NCI-H1417 (cell line): Measurements from ENCODE around the gene LDLRAP1.

Experiments
- DNase-seq, 3 experiments: peaks; one replicate each; lab custom pipeline; 2025; lab: John Stamatoyannopoulos, UW

The LDLRAP1 gene

DNA sequence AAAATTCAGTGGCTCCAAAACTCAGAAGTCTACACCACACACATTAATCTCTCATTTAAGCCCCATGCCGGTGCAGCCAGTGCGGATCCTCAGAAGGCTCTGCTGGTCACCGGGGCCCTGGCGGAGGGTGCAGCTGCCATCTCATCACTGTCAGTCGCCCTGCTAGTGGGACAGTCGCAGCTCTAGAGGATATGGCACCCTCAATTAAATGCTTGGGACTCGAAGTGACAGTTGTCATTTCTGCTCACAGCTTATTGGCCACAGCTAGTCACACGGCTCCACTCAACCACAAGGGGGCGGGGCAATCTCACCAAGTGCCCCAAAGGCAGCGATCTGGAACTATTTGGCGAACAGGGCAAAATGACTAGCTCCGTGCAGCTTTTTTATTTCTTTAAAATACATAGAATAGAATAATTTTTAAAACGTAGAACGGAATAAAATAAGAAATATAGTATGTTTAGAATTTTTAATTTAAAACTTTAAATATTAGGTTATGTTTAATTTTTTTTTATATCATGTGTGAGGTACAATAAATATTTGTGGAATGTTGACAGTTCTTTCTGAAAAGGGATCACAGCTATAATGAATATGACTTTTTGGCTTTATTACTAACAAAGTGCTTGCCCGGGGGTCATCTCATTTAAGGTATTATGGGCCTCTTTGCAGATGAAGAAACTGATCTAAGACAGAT, 65.2 kb downstream of the LDLRAP1 start:
- DNase-seq: peak; percentile 60 to 81 (median 73)

DNA sequence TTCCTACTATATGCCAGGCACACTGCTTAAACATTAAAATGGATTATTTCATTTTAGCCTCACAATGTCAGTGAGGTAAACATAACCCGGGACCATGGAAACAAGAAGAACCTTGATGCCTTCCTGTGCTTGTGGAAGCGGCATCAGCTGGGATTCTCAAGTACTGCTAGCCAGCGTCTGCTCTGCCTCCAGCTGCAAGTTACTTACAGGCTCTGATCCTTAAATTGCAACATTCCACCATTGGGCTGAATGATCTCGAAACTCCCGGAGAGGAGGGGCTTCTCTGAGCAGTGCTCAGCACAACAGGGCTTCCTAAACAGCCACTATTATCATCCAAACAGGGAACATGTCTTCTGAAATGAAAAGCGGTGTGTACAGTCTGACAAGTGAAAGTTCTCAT, 66.5 kb downstream of the LDLRAP1 start:
- DNase-seq: peak in 2 of 3 experiments; percentile 17 to 42

DNA sequence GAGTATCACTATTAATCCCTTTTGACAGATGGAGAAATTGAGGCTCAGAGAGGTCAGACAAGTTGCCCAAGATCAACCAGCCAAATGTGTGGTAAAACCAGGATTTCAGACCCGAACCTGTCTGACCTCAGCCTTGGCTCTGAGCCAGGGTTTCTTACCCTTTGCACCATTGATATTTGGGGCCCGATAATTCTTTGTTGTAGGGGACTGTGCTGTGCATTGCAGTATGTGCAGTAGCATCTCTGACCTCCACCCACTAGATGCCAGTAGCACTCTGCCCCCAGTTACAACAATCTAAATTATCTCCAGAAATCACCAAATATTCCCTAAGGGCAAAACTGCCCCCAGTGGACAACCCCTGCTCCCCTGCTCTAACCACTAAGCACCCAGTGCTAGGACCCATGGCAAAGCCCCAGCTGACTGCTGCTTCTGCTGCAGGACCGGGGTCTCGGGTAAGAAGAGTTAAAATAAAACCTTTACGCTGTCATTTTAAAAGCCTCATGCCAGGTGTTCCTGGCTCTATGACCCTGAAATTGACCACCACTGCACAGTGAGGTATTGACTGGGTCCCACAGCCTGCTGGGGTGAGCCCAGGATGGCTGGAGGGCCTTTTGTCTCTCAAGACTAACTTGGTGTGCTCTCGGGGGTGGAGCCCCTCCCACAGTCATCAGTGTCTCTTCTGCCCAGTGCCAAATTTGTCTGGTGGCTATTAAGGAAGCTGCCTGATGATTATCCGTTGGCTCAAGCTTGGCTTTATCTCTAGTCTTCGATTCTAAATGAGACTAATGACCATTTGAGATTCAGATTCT, 67.6 kb downstream of the LDLRAP1 start:
- no peak for DNase-seq

DNA sequence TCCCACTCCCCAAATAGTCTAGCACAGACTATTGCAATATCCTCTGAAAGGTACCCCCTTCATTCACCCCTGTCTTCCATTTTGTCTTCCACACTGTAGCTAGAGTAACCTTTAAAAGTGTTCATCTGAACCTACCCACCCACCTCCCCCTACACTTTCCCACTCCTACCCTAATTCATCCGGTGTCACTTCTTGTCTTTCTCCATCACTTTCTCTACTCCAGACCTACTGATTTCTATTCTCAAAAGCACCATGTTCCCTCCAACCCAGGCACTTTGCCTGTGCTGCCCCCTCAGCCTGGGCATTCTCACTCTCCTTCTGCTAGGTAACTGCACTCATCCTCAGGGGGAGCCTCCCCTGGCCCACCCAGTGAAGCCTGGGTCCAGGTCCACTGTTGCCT, 68.4 kb downstream of the LDLRAP1 start:
- DNase-seq: no peak

DNA sequence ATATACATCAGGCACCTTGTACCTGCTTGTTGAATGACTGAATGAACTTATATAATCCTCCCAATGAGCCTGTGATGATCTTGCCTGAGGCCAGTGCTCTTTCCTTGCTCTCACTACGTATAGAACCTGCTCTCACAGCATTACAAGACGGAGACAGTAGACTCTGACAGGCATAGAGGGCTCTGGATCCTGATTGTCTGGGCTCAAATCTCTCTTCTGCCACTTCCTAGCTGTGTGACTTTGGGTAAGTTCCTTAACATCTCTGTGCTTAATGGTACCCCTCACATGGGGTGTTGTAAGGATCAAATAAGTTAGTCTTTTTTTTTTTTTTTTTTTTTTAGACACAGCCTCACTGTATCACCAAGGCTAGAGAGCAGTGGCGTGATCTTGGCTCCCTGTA, 69.0 kb downstream of the LDLRAP1 start:
- no peak for DNase-seq

DNA sequence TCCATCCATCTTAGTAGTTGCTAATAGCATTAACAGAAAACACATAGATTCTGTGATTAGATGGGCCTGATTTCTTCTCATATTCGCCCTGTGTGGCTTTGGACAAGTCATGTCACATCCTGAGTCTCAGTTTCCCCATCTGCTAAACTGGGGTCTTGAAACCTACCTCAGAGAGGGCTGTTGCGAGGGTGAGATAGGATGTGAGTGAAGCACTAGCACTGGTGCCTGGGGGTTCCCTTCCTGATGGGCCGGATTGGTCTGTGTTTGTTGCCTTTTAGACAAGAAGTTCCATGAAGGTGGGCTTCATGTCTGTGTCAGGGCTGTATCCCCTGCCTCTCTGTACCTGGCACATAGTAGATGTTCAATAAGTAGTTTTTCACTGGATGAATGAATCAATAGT, 69.7 kb downstream of the LDLRAP1 start:
- DNase-seq: no peak

DNA sequence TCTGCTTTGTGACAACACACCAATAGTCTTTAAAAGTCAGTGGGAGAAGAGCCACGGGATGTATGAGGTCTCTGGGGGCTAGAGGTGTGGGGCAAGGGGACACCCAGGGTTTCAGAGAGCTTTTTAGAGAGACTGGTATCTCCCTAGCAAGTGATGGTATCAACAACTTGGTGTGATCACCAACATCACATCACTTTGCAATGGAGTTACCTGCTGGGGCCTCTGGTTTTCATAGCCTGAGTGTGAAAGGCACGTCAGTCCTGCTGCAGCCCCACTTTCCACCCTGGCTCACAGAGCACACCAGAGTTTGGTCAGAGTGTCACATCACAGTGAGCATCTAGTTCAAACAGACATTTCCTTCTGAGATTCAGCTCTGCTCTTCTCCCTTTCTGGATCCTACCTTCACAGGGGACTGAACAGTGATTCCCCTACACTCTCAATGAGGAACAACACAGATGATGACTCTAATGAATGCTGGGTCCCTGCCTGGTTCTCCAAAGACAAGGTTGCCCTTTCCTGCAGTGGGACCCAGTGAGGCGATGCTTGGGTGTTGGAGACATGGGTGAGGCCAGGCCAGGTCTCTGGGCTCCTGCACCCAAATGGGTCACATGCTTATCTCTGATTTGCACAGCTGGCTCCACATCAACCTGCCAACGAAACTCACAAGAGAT, 71.2 kb downstream of the LDLRAP1 start:
- no peak for DNase-seq

DNA sequence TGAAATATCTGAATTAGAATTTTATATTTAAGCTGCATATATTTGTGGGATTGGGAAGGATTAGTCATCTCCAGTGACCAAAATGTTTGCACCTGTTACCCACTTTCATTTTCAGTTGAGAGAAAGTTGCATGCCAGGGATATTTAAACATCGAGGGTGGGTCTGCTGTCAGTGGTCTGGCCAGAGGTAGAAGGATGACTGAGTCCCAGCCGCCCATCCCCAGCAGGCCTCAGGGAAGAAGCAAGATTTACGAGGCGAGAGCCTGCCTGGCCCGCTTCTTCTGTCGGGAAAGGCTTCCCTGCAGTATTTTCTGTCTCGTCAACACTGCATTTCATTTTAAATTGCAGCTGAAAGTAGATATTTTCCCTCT, 71.8 kb downstream of the LDLRAP1 start:
- no peak for DNase-seq

DNA sequence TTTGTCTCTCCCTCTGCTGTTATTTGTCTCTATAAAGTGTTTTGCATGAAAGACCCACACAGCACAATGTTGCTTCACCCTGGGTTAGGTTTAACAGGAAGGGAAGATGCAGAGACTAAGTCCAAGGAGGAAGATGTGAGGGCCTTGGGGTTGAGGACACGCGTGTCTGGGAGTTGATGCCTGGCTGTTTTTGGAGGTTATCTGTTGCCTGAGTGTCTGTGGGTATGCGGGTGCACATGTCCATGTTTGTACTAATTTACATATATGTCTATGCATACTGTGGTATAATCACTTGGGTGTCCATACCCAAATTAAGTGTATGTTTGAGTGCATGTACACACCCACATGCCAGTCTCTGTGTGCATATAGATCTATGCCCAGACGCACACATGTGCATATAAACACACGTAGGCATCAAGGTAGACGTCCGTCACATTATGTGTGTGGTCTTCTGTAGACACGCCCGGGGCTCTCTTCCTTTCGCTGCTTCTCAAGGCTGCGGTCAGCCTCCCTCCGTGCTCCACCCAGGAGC, 72.2 kb downstream of the LDLRAP1 start:
- DNase-seq: no peak

DNA sequence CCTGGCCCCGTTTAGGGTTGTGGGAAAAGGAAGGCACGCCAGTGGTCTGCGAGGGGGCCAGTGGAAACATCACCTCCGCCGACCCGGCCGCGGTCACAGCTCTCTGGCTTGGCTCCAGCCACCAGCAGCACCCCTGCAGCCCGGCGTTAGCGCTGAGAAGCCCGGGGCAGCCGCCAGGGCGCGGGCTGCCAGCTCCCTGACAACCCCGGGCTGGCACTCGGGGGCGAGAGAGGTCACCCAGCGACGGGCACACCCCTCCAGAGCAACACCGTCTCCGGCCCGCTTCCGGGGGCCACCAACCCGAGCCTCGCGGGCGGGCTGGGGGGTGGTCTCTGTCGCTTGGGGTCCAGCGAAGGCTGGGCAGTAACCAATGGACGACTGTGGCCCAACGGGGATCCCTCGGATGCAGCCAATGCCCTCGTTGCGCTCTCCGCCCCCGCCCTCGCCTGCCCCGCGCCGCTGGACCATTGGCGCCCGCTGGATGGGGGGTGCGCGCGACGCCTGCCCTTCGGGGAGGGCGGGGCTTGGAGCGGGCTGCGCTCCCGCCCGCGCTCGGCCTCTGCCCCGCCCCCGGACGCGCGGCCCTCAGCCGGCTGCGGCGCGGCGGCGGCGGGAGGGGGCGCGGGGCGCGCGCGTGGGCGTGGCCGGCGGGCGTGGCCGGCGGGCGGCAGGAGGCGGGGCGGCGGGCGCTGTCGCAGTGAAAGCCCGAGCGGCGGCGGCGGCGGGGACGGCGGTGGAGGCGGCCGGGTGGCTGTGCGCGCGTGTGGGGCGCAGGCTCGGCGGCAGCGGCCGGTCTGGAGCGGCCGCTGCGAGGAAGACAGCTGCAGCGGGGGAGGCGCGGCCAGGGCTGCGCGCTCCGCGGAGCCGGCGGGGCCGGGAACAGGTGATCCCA, 72.9 kb downstream of the LDLRAP1 start, which contains the start of gene MAN1C1:
Gene MAN1C1, plus strand, starts transcription at position 697 of the 892 bp plus-strand sequence. CDS start 1,007 bp downstream, outside the sequence.
- peak; percentile 91 to 97 (median 95) for DNase-seq

DNA sequence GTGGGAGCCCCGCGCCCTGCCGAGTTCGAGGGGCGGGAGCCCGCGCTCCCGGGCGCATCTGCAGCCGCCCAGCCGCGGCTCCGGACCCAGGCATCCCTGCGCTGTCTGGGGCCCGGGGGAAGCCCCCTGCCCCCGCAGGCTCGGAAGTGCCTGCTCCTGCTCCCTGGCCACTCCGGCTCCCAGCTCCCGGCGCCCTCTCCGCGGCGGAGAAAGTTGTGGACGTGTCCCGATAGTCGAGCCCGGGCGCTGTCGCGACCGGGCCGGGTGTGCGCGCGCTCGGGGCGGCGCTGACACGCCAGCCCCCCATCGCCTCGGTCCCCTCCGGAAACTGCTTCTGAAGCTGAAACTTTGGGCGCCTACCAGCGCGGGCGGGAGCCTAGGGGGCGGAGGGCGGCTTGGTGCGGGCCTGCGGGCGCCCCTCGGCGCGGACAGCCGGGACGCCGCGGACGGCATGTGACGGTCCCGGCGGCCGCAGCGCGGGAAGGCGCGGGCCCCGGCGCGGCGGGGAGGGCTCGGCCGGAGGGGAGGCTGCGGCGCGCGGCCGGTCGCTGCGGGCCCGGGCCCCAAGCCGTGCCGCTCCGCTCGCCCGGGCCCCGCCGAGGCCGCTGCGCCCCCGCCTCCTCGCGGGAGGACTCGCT, 73.7 kb downstream of the LDLRAP1 start:
- DNase-seq: peak in 1 of 3 experiments; percentile 54

DNA sequence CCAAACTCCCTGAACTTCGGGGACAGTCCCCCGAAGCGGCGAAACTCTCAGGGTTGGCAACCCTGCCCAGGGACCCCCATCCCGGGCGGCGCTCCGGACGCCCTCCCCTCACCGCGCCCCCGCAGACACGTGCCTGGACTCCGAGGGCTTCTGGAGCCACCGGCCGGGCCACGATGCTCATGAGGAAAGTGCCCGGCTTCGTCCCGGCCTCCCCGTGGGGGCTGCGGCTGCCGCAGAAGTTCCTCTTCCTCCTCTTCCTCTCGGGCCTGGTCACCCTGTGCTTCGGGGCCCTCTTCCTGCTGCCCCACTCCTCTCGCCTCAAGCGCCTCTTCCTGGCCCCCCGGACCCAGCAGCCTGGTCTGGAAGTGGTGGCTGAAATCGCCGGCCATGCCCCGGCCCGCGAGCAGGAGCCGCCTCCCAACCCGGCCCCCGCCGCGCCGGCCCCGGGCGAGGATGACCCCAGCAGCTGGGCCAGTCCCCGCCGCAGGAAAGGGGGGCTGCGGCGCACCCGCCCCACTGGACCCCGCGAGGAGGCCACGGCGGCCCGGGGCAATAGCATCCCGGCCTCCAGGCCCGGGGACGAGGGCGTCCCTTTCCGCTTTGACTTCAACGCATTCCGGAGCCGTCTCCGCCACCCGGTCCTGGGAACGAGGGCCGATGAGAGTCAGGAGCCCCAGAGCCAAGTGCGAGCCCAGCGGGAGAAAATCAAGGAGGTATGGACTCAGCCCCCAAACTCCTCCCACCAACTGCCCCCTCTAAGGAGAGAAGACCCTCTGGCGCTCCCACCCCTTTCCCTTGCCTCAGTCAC, 74.4 kb downstream of the LDLRAP1 start:
- peak in 2 of 3 experiments; percentile 39 to 45 for DNase-seq

DNA sequence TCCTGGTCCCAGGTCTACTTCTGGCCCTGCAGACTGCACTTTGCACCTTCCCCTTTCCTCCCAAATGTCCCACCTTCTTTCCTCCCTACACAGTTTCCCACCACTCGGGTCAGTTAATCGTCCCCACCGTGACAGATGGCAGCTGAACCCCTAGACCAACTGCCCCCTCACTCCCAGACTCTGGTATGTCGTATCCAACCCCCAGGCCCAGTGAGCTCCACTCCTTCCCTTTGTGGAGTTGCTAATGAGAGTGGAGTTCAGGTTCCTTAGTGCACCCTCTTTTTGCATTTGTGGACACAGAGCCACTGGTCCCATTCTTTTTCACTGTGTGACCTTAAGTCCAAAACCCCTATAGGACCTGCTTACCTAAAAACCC, 75.0 kb downstream of the LDLRAP1 start:
- peak in 2 of 3 experiments; percentile 26 to 47 for DNase-seq
